Gastrocnemius medialis (tissue), 4 donors: ENCODE data around the gene LMTK3. TPM values are rescaled to one million over a fixed set of nuclear protein-coding genes. Genes with fewer than 3 reads are reported as not detected.

Experiments
- ATAC-seq, 2 donors: fragments of 150-250 bp; one replicate each; pipeline ENCODE4 v1.9.1; 2016
- DNase-seq, 2 donors: peaks; one replicate each; pipeline ENCODE4 v3.0.0-alpha.2; 2019
- H3K27ac ChIP-seq, 4 donors: fragments of 200-600 bp; sonication (generic); 1 replicate in 1 of 4; 2 replicates in 3 of 4; pipeline ENCODE4 v1.5.1; 2016 to 2018; ENCODE audit warnings: mild to moderate bottlenecking in 2 of 4, moderate library complexity in 1 of 4
- H3K27me3 ChIP-seq, 3 donors: fragments of 200-600 bp; sonication (generic) in 2 of 3; 1 replicate in 1 of 3; 2 replicates in 2 of 3; pipeline versions ENCODE4 v1.5.1 to v1.6.0; 2016 to 2019; ENCODE audit warnings: mild to moderate bottlenecking in 1 of 3, moderate library complexity in 1 of 3
- H3K36me3 ChIP-seq, 2 donors: fragments of 200-600 bp; sonication (generic) in 1 of 2; one replicate each; pipeline ENCODE4 v1.5.1; 2017 to 2018
- H3K4me1 ChIP-seq, 2 donors: fragments of 200-600 bp; sonication (generic) in 1 of 2; one replicate each; pipeline ENCODE4 v1.5.1; 2016 to 2017; ENCODE audit warnings: mild to moderate bottlenecking in 2 of 2
- H3K4me3 ChIP-seq, 4 donors: fragments of 200-600 bp; sonication (generic) in 3 of 4; 1 replicate in 1 of 4; 2 replicates in 3 of 4; pipeline ENCODE4 v1.5.1; 2016 to 2019; ENCODE audit warnings: mild to moderate bottlenecking in 2 of 4
- H3K9me3 ChIP-seq, 3 donors: fragments of 200-600 bp; sonication (generic) in 2 of 3; 1 replicate in 1 of 3; 2 replicates in 2 of 3; pipeline ENCODE4 v1.5.1; 2016 to 2019
- POLR2A ChIP-seq, 2 donors: fragments of 450-650 bp; IDR thresholded peaks; one replicate each; pipeline ENCODE4 v1.6.1; 2017; ENCODE audit warnings: antibody characterized with exemption in 2 of 2, mild to moderate bottlenecking in 2 of 2, moderate library complexity in 2 of 2
- in situ Hi-C, 4 donors: fragments of 200-750 bp; cut with MboI; loops; one replicate each; pipeline versions ENCODE4 v1.15.0 to v1.8.0; 2017; ENCODE audit warnings: low sequenced_read_pairs in 4 of 4
- intact Hi-C: fragments of 100-400 bp; cut with DNase I; formaldehyde crosslinking; loops from one replicate; pipeline ENCODE4 v1.15.1; 2023; ENCODE audit warnings: low total_unique reads
- total RNA-seq, 4 donors: library from RNA; depleted of rRNA; stranded (reverse); fragments of >200 nt; gene quantifications; one replicate each; pipeline versions ENCODE4 v1.1.0 to v1.2.3, GENCODE V29; 2016
- TF ChIP-seq, protein P1 (sequence below), 5 experiments: fragments of 450-650 bp in 3 of 5; fragments of 200-600 bp in 2 of 5; sonication (generic) in 2 of 5; IDR thresholded peaks in 4 of 5; conservative IDR thresholded peaks in 1 of 5; 1 replicate in 4 of 5; 2 replicates in 1 of 5; pipeline ENCODE4 v1.5.1; 2016 to 2019; ENCODE audit warnings: antibody characterized with exemption in 5 of 5, mild to moderate bottlenecking in 3 of 5, moderate library complexity in 3 of 5

The LMTK3 gene
- total RNA-seq, 4 donors from 2014 or later, result not detected

DNA sequence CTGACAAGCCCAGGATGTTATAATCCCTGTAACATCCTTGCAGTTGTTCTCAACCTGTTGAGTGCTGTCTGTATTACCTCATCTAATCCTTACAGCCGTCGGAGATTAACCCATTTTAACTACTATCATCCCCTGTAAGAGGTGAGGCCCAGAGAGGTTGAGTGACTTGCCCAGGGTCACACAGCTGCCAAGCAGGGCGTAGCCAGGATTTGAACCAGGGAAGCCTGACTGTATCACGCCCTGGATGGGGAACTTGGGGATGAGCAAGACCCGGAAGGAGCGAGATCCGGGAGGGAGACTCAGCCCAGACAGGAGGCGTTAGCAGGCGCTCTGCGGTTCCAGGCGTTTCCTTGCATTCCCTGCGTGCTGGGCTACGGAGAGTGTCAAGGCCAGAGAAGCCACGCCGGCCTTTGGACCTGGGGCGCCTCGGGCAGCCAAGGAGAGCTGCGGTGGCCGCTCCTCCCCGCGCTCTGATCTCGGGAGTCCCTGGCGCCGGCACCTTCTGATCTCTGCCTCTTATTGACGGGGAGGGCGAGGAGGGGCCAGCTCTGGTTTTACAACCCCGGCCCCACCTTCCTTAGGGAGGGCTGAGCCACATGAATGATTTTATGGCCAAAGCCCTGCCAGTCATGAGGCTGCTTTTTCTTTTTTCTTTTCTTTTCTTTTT lies 46.5 kb upstream of the LMTK3 start:
- no peak for ATAC-seq

GRCh38 chr19:48556825-48557224 lies 45.2 kb upstream of the LMTK3 start:
- intact Hi-C loops, result no loop called here
- H3K27me3 ChIP-seq, result no peaks in the 10 kb centered on the region
- TF ChIP-seq, protein P1, sequence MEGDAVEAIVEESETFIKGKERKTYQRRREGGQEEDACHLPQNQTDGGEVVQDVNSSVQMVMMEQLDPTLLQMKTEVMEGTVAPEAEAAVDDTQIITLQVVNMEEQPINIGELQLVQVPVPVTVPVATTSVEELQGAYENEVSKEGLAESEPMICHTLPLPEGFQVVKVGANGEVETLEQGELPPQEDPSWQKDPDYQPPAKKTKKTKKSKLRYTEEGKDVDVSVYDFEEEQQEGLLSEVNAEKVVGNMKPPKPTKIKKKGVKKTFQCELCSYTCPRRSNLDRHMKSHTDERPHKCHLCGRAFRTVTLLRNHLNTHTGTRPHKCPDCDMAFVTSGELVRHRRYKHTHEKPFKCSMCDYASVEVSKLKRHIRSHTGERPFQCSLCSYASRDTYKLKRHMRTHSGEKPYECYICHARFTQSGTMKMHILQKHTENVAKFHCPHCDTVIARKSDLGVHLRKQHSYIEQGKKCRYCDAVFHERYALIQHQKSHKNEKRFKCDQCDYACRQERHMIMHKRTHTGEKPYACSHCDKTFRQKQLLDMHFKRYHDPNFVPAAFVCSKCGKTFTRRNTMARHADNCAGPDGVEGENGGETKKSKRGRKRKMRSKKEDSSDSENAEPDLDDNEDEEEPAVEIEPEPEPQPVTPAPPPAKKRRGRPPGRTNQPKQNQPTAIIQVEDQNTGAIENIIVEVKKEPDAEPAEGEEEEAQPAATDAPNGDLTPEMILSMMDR (IDR thresholded peaks at IDR 0.05 in 4 of 5, conservative IDR thresholded peaks at IDR 0.05 in 1 of 5), result no peak
- no peak for TF ChIP-seq POLR2A (IDR thresholded peaks at IDR 0.05)
- H3K36me3 ChIP-seq, result no peaks in the 10 kb centered on the region
- H3K27ac ChIP-seq, result no peak overlapping the region
- H3K4me3 ChIP-seq, result no peak overlapping the region
- no peaks in the 10 kb centered on the region for H3K9me3 ChIP-seq
- H3K4me1 ChIP-seq, result no peaks in the 10 kb centered on the region
- ATAC-seq (no peak), DNase-seq (no peak)
- in situ Hi-C loops, result no loop called here

More for the DNA sequence above, 46.5 kb upstream of the LMTK3 start:
- TF ChIP-seq, protein P1 (IDR thresholded peaks at IDR 0.05 in 4 of 5, conservative IDR thresholded peaks at IDR 0.05 in 1 of 5), result no peak
- Histone ChIP-seq H3K27ac (no peak overlapping the region), H3K4me1 (peaks cover 0 to 2% of the 10 kb centered on the region in 2 donors), H3K9me3 (no peaks in the 10 kb centered on the region), H3K27me3 (no peaks in the 10 kb centered on the region), H3K4me3 (no peak overlapping the region), H3K36me3 (no peaks in the 10 kb centered on the region)
- DNase-seq, result no peak
- in situ Hi-C loops (no loop called here), intact Hi-C loops (no loop called here)

DNA sequence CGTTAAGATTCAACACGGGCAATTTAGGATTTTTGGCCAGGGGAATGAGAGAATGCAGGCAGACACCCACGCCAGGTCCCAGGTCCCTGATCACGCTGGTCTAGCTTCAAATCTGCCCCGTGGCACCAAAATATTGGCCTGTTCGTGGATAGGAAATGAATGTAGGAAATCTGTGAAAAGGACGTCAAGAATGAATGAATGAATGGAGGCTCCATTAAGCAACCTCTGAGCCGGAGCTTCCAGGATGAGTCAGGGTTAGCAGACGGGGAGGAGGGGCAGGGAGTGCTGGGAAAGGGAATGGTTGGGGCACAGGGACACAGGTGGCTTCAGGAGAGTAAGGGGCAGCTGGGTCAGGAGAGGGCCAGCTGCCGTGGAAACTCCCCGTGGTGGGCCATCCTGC lies 44.5 kb upstream of the LMTK3 start:
- in situ Hi-C loops (no loop called here), intact Hi-C loops (no loop called here)
- no peaks in the 10 kb centered on the region for H3K27me3 ChIP-seq
- H3K4me1 ChIP-seq, result no peaks in the 10 kb centered on the region
- H3K36me3 ChIP-seq, result no peaks in the 10 kb centered on the region
- H3K9me3 ChIP-seq, result no peaks in the 10 kb centered on the region
- no peak overlapping the region for H3K27ac ChIP-seq
- TF ChIP-seq POLR2A (IDR thresholded peaks at IDR 0.05), result no peak
- TF ChIP-seq, protein P1 (IDR thresholded peaks at IDR 0.05 in 4 of 5, conservative IDR thresholded peaks at IDR 0.05 in 1 of 5), result no peak
- no peak for DNase-seq
- H3K4me3 ChIP-seq, result no peak overlapping the region
- ATAC-seq, result no peak

- Histone ChIP-seq H3K4me1 (no peaks in the 10 kb centered on the region), H3K36me3 (no peaks in the 10 kb centered on the region), H3K27me3 (no peaks in the 10 kb centered on the region), H3K4me3 (no peak overlapping the region), H3K27ac (no peak overlapping the region), H3K9me3 (no peaks in the 10 kb centered on the region)
- TF ChIP-seq, protein P1 (IDR thresholded peaks at IDR 0.05 in 4 of 5, conservative IDR thresholded peaks at IDR 0.05 in 1 of 5), result no peak
- TF ChIP-seq POLR2A (IDR thresholded peaks at IDR 0.05), result no peak
- no peak for DNase-seq
- intact Hi-C loops, result no loop called here
- in situ Hi-C loops, result no loop called here
- ATAC-seq, result no peak
These were observed 42.9 kb upstream of the LMTK3 start for GRCh38 chr19:48554385-48555091.
